ENCODE measurements around the gene SS18L1. TPM values are rescaled to one million over a fixed set of nuclear protein-coding genes. Genes with fewer than 3 reads are reported as not detected.

Gene SS18L1
- total RNA-seq, 1 experiment from 2014 or later, result 34.1 TPM

DNA sequence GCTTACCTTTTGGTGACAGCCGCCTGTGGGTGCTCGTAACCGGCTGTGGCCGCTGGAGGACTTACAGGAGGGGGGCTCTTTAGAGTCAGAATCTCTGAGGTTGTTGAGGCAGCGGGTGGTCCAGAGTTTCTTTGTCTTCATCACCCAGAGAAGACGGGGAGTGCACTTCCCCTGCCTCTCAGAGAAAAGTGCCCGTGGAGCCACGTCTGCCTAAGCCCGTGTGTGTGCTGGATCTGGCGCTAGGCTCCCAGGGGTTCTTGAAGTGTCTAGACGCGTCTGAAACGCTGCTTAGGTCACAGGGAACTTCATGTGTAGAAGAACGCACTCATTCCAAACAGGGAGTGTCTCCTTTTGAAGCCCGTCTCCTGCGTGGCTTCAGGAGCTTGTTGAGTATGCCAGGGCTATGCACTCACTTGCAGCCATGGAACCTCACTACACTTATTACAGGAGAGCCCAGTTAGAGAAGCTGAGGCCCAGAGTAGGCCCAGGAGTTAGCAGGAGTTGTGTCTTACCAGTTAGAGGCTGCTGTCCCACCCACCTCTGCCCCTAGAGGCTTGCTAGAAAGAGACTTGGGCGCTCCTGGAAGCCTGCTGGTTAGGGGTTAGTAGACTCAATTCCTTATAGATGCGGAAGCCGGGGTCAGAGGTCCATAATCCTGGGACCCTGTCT, 20.0 kb upstream of the SS18L1 start (continued):
- no peak for TF ChIP-seq GABPB1 (CRISPR knock-in tag; IDR thresholded peaks at IDR 0.05)
- TF ChIP-seq GTF2I (CRISPR knock-in tag; conservative IDR thresholded peaks at IDR 0.05), result no peak
- TF ChIP-seq, protein P1, sequence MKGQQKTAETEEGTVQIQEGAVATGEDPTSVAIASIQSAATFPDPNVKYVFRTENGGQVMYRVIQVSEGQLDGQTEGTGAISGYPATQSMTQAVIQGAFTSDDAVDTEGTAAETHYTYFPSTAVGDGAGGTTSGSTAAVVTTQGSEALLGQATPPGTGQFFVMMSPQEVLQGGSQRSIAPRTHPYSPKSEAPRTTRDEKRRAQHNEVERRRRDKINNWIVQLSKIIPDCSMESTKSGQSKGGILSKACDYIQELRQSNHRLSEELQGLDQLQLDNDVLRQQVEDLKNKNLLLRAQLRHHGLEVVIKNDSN (CRISPR knock-in tag; IDR thresholded peaks at IDR 0.05), result no peak
- no peak for TF ChIP-seq ZNF317 (CRISPR knock-in tag; IDR thresholded peaks at IDR 0.05; ENCODE audit: borderline replicate concordance, low read depth)
- TF ChIP-seq IRF2 (CRISPR knock-in tag; IDR thresholded peaks at IDR 0.05; ENCODE audit: borderline replicate concordance, low read depth), result no peak
- TF ChIP-seq MXD4 (CRISPR knock-in tag; IDR thresholded peaks at IDR 0.05; ENCODE audit: borderline replicate concordance), result no peak
- TF ChIP-seq ETV6 (CRISPR knock-in tag; IDR thresholded peaks at IDR 0.05), result no peak
- no peak for TF ChIP-seq NR2C2 (CRISPR knock-in tag; IDR thresholded peaks at IDR 0.05)
- TF ChIP-seq FOXP1 (CRISPR knock-in tag; IDR thresholded peaks at IDR 0.05; ENCODE audit: borderline replicate concordance), result no peak
- TF ChIP-seq AFF4 (CRISPR knock-in tag; IDR thresholded peaks at IDR 0.05; ENCODE audit: borderline replicate concordance), result no peak

DNA sequence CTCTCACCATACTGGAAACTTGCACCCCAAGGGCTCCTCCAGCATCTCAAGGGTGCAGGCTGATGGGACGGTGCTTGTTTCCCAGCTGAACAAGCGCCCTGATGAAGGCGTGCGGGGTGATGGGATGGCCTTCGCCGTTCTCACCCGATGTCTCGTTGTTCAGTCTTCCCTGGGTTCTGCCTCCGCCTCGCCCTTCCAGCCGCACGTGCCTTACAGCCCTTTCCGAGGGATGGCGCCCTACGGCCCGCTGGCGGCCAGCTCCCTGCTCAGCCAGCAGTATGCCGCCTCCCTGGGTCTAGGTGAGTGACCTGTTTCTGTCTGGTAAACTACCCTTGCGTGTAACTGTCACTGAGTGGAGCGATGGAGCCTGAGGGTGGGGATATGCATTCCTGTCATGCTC, 17.4 kb upstream of the SS18L1 start:
- CTCF ChIA-PET, result interaction anchor here (1.8 kb wide), 1 partner anchor 16 kb away, joined by 4 read pairs; no protein-coding TSS in a partner anchor
- Mint-ChIP-seq H3K4me3 (no peak overlapping the region), H3K4me1 (peaks cover 15% of the 10 kb centered on the region), H3K9me3 (no peaks in the 10 kb centered on the region), H3K27ac (no peak overlapping the region), H3K27me3 (ENCODE audit: low read depth) (no peaks in the 10 kb centered on the region), H3K36me3 (peaks cover 69% of the 10 kb centered on the region)
- TF ChIP-seq NFATC4 (CRISPR knock-in tag; IDR thresholded peaks at IDR 0.05), result no peak
- DNase-seq (ENCODE audit: low spot score) (no peak), ATAC-seq (no peak)
- POLR2A ChIA-PET, result no interaction called here

GRCh38 chr20:62127799-62128198, 15.8 kb upstream of the SS18L1 start:
- no peaks in the 10 kb centered on the region for H3K27me3 Mint-ChIP-seq (ENCODE audit: low read depth)
- H3K9me3 Mint-ChIP-seq, result no peaks in the 10 kb centered on the region
- H3K4me3 Mint-ChIP-seq, result no peak overlapping the region
- H3K27ac Mint-ChIP-seq, result no peak overlapping the region; the same call in 1 of the 2 replicates
- POLR2A ChIA-PET, result no interaction called here
- ATAC-seq (no peak), DNase-seq (ENCODE audit: low spot score) (no peak)
- CTCF ChIA-PET, result interaction anchor here (1.3 to 1.8 kb wide), 2 partner anchors 14 to 117 kb away, joined by 4 read pairs; no protein-coding TSS in a partner anchor
- peaks cover 83% of the 10 kb centered on the region for H3K36me3 Mint-ChIP-seq
- H3K4me1 Mint-ChIP-seq, result peaks cover 13% of the 10 kb centered on the region
- TF ChIP-seq NR1H2 (CRISPR knock-in tag; IDR thresholded peaks at IDR 0.05), result no peak
- TF ChIP-seq EMX1 (CRISPR knock-in tag; IDR thresholded peaks at IDR 0.05), result no peak
- TF ChIP-seq FOXP4 (CRISPR knock-in tag; IDR thresholded peaks at IDR 0.05), result no peak
- TF ChIP-seq, protein P2, sequence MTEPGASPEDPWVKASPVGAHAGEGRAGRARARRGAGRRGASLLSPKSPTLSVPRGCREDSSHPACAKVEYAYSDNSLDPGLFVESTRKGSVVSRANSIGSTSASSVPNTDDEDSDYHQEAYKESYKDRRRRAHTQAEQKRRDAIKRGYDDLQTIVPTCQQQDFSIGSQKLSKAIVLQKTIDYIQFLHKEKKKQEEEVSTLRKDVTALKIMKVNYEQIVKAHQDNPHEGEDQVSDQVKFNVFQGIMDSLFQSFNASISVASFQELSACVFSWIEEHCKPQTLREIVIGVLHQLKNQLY (CRISPR knock-in tag; IDR thresholded peaks at IDR 0.05), result no peak
- TF ChIP-seq TEAD4 (CRISPR knock-in tag; IDR thresholded peaks at IDR 0.05), result no peak
- TF ChIP-seq NFYB (CRISPR knock-in tag; conservative IDR thresholded peaks at IDR 0.05; ENCODE audit: low read depth), result no peak
- no peak for TF ChIP-seq MYBL2 (CRISPR knock-in tag; IDR thresholded peaks at IDR 0.05)
- TF ChIP-seq ZSCAN18 (CRISPR knock-in tag; IDR thresholded peaks at IDR 0.05), result no peak
- TF ChIP-seq ZNF232 (CRISPR knock-in tag; IDR thresholded peaks at IDR 0.05), result no peak
- no peak for TF ChIP-seq ZNF317 (CRISPR knock-in tag; IDR thresholded peaks at IDR 0.05; ENCODE audit: borderline replicate concordance, low read depth)
- TF ChIP-seq AFF4 (CRISPR knock-in tag; IDR thresholded peaks at IDR 0.05; ENCODE audit: borderline replicate concordance), result no peak
- TF ChIP-seq ZNF416 (CRISPR knock-in tag; IDR thresholded peaks at IDR 0.05), result no peak
- TF ChIP-seq GTF2I (CRISPR knock-in tag; conservative IDR thresholded peaks at IDR 0.05), result no peak

All from WTC11 (cell line).